CD8-positive, alpha-beta memory T cell (primary cell): ENCODE results near the gene MDH2. TPM values are rescaled to one million over a fixed set of nuclear protein-coding genes. Genes with fewer than 3 reads are reported as not detected.
"Not testable (repeated sequence)": the region's sequence is repeated elsewhere in the genome, so short reads cannot be mapped to it uniquely, and the experiment has no call there.

Experiments used
- CTCF ChIA-PET: fragments of 350-600 bp; sonication (Branson Sonifier 250); formaldehyde crosslinking; loops from one replicate; lab custom pipeline; 2021; ENCODE audit warnings: antibody characterized with exemption; lab: Charles Lee
- POLR2A ChIA-PET: fragments of 350-600 bp; sonication (Branson Sonifier 250); formaldehyde crosslinking; loops from one replicate; lab custom pipeline; 2021; ENCODE audit warnings: antibody characterized with exemption; lab: Charles Lee
- DNase-seq, 5 donors: peaks; one replicate each; pipeline versions ENCODE4 v3.0.0 to v3.0.0-alpha.2; 2020 to 2022; ENCODE audit warnings: mixed read lengths in 1 of 5
- H3K27ac ChIP-seq: one replicate; pipeline ENCODE4 v1.7.0; 2013; ENCODE audit warnings: low read depth, mild to moderate bottlenecking, low read length, moderate library complexity
- H3K27me3 ChIP-seq: 2 replicates; pipeline ENCODE4 v1.7.0; 2013; ENCODE audit warnings: low read length, mild to moderate bottlenecking; ENCODE audit not compliant: insufficient read depth, poor library complexity, severe bottlenecking
- H3K36me3 ChIP-seq: 2 replicates; pipeline ENCODE4 v1.7.0; 2013; ENCODE audit warnings: mild to moderate bottlenecking, low read length, moderate library complexity; ENCODE audit not compliant: insufficient read depth
- H3K4me1 ChIP-seq: 2 replicates; pipeline ENCODE4 v1.7.0; 2013; ENCODE audit warnings: mild to moderate bottlenecking, low read length, moderate library complexity; ENCODE audit not compliant: insufficient read depth
- H3K4me3 ChIP-seq: 2 replicates; pipeline ENCODE4 v1.7.0; 2013; ENCODE audit warnings: mild to moderate bottlenecking, low read length
- H3K9me3 ChIP-seq: 2 replicates; pipeline ENCODE4 v1.7.0; 2013; ENCODE audit warnings: mild to moderate bottlenecking, low read length
- H3K27ac Mint-ChIP-seq, 8 donors: one replicate each; pipeline ENCODE4 v1.8.0; 2020 to 2021; ENCODE audit warnings: mixed read lengths in 8 of 8, mild to moderate bottlenecking in 6 of 8, inconsistent platforms in 3 of 8, moderate library complexity in 3 of 8
- H3K27me3 Mint-ChIP-seq, 2 donors: one replicate each; pipeline ENCODE4 v1.8.0; 2020 to 2021; ENCODE audit warnings: mixed read lengths in 2 of 2, mild to moderate bottlenecking in 1 of 2, moderate library complexity in 1 of 2
- H3K36me3 Mint-ChIP-seq, 3 donors: one replicate each; pipeline ENCODE4 v1.8.0; 2020 to 2021; ENCODE audit warnings: mixed read lengths in 3 of 3, inconsistent platforms in 1 of 3, mild to moderate bottlenecking in 1 of 3
- H3K4me1 Mint-ChIP-seq, 3 donors: one replicate each; pipeline ENCODE4 v1.8.0; 2020 to 2021; ENCODE audit warnings: mixed read lengths in 3 of 3, inconsistent platforms in 1 of 3, mild to moderate bottlenecking in 1 of 3
- H3K4me3 Mint-ChIP-seq, 7 donors: one replicate each; pipeline ENCODE4 v1.8.0; 2020 to 2021; ENCODE audit warnings: mixed read lengths in 7 of 7, mild to moderate bottlenecking in 6 of 7, moderate library complexity in 4 of 7, inconsistent platforms in 2 of 7
- H3K9me3 Mint-ChIP-seq, 5 donors: one replicate each; pipeline ENCODE4 v1.8.0; 2020 to 2022; ENCODE audit warnings: mixed read lengths in 5 of 5, mild to moderate bottlenecking in 3 of 5, moderate library complexity in 2 of 5, inconsistent platforms in 1 of 5
- polyA plus RNA-seq: library from polyadenylated mRNA; unstranded; fragments of 300-500 nt; fragmentation: Illumina TruSeq; gene quantifications from one replicate; pipeline ENCODE4 v1.2.3, GENCODE V29; 2021
- total RNA-seq, 2 experiments: library from RNA; stranded (reverse); gene quantifications; one replicate each; pipeline ENCODE4 v1.2.3, GENCODE V29; 2021

MDH2 gene
- total and polyA plus RNA-seq, 3 experiments from 2014 or later, result 171 to 282 (median 272) TPM

DNA sequence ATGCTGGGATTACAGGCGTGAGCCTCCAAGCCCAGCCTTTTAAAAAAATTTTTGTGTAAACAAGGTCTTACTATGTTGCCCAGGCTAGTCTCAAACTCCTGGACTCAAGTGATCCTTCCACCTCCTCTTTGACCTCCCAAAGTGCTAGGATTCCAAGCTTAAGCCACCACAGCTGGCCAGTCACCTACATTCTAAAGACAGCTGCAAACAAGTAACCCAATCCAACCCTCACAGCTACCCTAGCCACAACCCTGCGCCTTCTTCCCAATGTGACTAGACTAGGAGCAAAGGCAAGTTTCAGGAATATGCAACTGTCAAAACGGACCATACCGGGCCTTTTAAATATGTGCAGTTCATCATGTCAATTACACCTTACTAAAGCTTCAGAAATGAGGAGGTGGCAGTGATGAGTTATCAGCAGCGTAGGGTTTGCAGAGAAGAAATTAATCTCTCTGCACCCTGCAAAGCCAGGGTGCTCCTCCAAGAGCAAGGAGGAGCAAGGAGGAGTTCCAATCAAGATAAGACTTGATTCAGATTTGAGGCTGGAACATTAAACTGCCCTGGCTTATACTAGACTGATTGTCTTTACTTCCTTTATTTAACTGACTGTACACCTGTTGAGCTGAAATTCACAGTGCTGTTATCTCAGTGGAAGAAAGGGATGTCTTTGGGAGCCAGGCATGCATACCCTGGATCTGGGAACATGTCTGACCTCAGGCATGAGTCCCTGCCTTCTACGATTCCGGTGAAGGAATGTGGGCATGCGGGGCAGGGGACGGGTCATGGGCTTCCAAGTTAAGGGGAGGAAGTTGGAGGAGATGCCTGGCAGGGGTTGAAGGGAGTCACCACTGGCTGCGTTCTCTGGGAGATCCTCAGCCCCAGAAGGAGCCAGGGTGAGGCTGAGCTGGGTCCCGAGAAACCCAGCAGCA, 38.0 kb upstream of the MDH2 start:
- CTCF ChIA-PET, result interaction anchor here (0.7 to 2.0 kb wide), 2 partner anchors 10 to 170 kb away, joined by 3 to 13 read pairs; no protein-coding TSS in a partner anchor
- peaks cover 0 to 1% of the 10 kb centered on the region in 2 donors for H3K27me3 Mint-ChIP-seq
- Histone ChIP-seq H3K4me3 (no peak overlapping the region), H3K36me3 (no peaks in the 10 kb centered on the region), H3K9me3 (no peaks in the 10 kb centered on the region), H3K27ac (no peak overlapping the region), H3K27me3 (no peaks in the 10 kb centered on the region), H3K4me1 (peaks cover 28% of the 10 kb centered on the region)
- no peak for DNase-seq
- H3K36me3 Mint-ChIP-seq, result peaks cover 8 to 24% (median 8%) of the 10 kb centered on the region in 3 donors
- H3K4me1 Mint-ChIP-seq, result peaks cover 26 to 36% (median 33%) of the 10 kb centered on the region in 3 donors
- POLR2A ChIA-PET, result interaction anchor here (0.8 kb wide), 1 partner anchor 38 kb away, joined by 3 read pairs; the partner anchor contains the start of genes MDH2 and STYXL1
- H3K9me3 Mint-ChIP-seq, result no peaks in the 10 kb centered on the region
- peak overlapping the region in 6 of 7 donors; percentile 61 to 82 (median 72) for H3K4me3 Mint-ChIP-seq
- peak overlapping the region; percentile 58 to 84 (median 80) for H3K27ac Mint-ChIP-seq

DNA sequence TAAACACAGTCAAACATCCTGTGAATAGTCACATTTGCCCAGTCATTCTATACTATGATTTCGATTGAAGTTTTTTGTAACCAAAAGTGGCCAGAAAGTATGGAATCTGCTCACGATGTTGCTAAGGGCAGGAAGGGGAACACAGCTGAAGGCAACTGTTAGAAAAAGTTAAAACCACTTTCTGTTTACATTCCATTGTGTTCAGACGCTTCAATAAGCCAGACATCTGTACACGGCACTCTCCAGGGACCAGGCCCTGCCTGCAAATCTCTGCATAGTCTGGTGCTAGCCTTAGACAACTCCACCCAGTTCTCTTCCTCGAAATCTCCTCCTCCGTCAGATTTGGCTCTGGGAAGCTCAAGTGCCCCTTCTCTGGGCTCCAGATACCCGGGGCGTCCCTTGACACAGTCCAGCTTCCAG, 36.5 kb upstream of the MDH2 start:
- no peak for DNase-seq
- peak overlapping the region in 1 of 8 donors; percentile 74 for H3K27ac Mint-ChIP-seq
- ChIA-PET CTCF (interaction anchor here (1.0 to 2.0 kb wide), 2 partner anchors 9 kb away, joined by 3 to 13 read pairs; no protein-coding TSS in a partner anchor), POLR2A (no interaction called here)
- H3K36me3 Mint-ChIP-seq, result peaks cover 8 to 27% (median 10%) of the 10 kb centered on the region in 3 donors
- no peaks in the 10 kb centered on the region for H3K9me3 Mint-ChIP-seq
- Histone ChIP-seq H3K9me3 (no peaks in the 10 kb centered on the region), H3K4me3 (no peak overlapping the region), H3K36me3 (no peaks in the 10 kb centered on the region), H3K27me3 (no peaks in the 10 kb centered on the region), H3K4me1 (peaks cover 28% of the 10 kb centered on the region), H3K27ac (peak overlapping the region; percentile 16)
- H3K4me1 Mint-ChIP-seq, result peaks cover 26 to 36% (median 33%) of the 10 kb centered on the region in 3 donors
- peaks cover 0 to 1% of the 10 kb centered on the region in 2 donors for H3K27me3 Mint-ChIP-seq
- peak overlapping the region in 1 of 7 donors; percentile 61 for H3K4me3 Mint-ChIP-seq

GRCh38 chr7:76016191-76016947, 31.5 kb upstream of the MDH2 start:
- no peak overlapping the region for H3K27ac Mint-ChIP-seq
- Histone ChIP-seq H3K27me3 (no peaks in the 10 kb centered on the region), H3K9me3 (no peaks in the 10 kb centered on the region), H3K27ac (no peak overlapping the region), H3K36me3 (peaks cover 1% of the 10 kb centered on the region), H3K4me1 (peaks cover 9% of the 10 kb centered on the region), H3K4me3 (no peak overlapping the region)
- ChIA-PET CTCF (no interaction called here), POLR2A (no interaction called here)
- H3K4me3 Mint-ChIP-seq, result no peak overlapping the region
- H3K4me1 Mint-ChIP-seq, result peaks cover 7 to 16% (median 15%) of the 10 kb centered on the region in 3 donors
- no peak for DNase-seq
- no peaks in the 10 kb centered on the region for H3K27me3 Mint-ChIP-seq
- no peaks in the 10 kb centered on the region for H3K9me3 Mint-ChIP-seq
- H3K36me3 Mint-ChIP-seq, result peaks cover 14 to 53% (median 19%) of the 10 kb centered on the region in 3 donors

- Mint-ChIP-seq H3K36me3 (peaks cover 19 to 56% (median 22%) of the 10 kb centered on the region in 3 donors), H3K4me1 (peaks cover 7 to 18% (median 12%) of the 10 kb centered on the region in 3 donors)
- H3K9me3 Mint-ChIP-seq, POLR2A ChIA-PET, H3K27ac ChIP-seq, H3K4me1 ChIP-seq, H3K27me3 ChIP-seq, H3K36me3 ChIP-seq, H3K27me3 Mint-ChIP-seq, H3K9me3 ChIP-seq, H3K27ac Mint-ChIP-seq, DNase-seq, H3K4me3 ChIP-seq, H3K4me3 Mint-ChIP-seq: not testable (repeated sequence)
- CTCF ChIA-PET, result interaction anchor here (1.1 kb wide), 1 partner anchor 30 kb away, joined by 3 read pairs; no protein-coding TSS in a partner anchor
These were observed 29.4 kb upstream of the MDH2 start for GRCh38 chr7:76018520-76018919.

- ChIA-PET CTCF (interaction anchor here (0.7 to 3.8 kb wide), 24 partner anchors 8 to 340 kb away, joined by 3 to 60 read pairs (median 4); partner anchors contain the start of genes POR and RHBDD2), POLR2A (interaction anchor here (1.4 kb wide), 1 partner anchor 153 kb away, joined by 3 read pairs; no protein-coding TSS in a partner anchor)
- Histone ChIP-seq H3K9me3 (no peaks in the 10 kb centered on the region), H3K36me3 (peaks cover 5% of the 10 kb centered on the region), H3K4me1 (peaks cover 9% of the 10 kb centered on the region), H3K27ac (no peak overlapping the region), H3K4me3 (no peak overlapping the region), H3K27me3 (no peaks in the 10 kb centered on the region)
- DNase-seq, result peak; percentile 52 to 72 (median 64)
- H3K27me3 Mint-ChIP-seq, result no peaks in the 10 kb centered on the region
- peak overlapping the region in 1 of 8 donors; percentile 35 for H3K27ac Mint-ChIP-seq
- no peaks in the 10 kb centered on the region for H3K9me3 Mint-ChIP-seq
- H3K36me3 Mint-ChIP-seq, result peaks cover 15 to 55% (median 19%) of the 10 kb centered on the region in 3 donors
- peaks cover 7 to 18% (median 12%) of the 10 kb centered on the region in 3 donors for H3K4me1 Mint-ChIP-seq
- no peak overlapping the region for H3K4me3 Mint-ChIP-seq
These were observed 27.7 kb upstream of the MDH2 start for GRCh38 chr7:76020031-76020714.

- H3K27me3 Mint-ChIP-seq, result no peaks in the 10 kb centered on the region
- no peak overlapping the region for H3K4me3 Mint-ChIP-seq
- H3K27ac ChIP-seq, result peak overlapping the region; percentile 36
- H3K36me3 ChIP-seq, result peaks cover 5% of the 10 kb centered on the region
- peaks cover 9% of the 10 kb centered on the region for H3K4me1 ChIP-seq
- CTCF ChIA-PET, result interaction anchor here (3.8 kb wide), 1 partner anchor 157 kb away, joined by 60 read pairs; no protein-coding TSS in a partner anchor
- POLR2A ChIA-PET, result no interaction called here
- no peaks in the 10 kb centered on the region for H3K9me3 Mint-ChIP-seq
- H3K36me3 Mint-ChIP-seq, result peaks cover 12 to 55% (median 18%) of the 10 kb centered on the region in 3 donors
- H3K27me3 ChIP-seq, result no peaks in the 10 kb centered on the region
- DNase-seq, result no peak
- H3K4me3 ChIP-seq, result no peak overlapping the region
- no peak overlapping the region for H3K27ac Mint-ChIP-seq
- H3K9me3 ChIP-seq, result no peaks in the 10 kb centered on the region
- H3K4me1 Mint-ChIP-seq, result peaks cover 7 to 18% (median 12%) of the 10 kb centered on the region in 3 donors
These were observed 25.7 kb upstream of the MDH2 start for GRCh38 chr7:76022026-76022780.
